Measurements from ENCODE around the gene CRISP2.
"Not testable (repeated sequence)": the region's sequence is repeated elsewhere in the genome, so short reads cannot be mapped to it uniquely, and the experiment has no call there.

DNA sequence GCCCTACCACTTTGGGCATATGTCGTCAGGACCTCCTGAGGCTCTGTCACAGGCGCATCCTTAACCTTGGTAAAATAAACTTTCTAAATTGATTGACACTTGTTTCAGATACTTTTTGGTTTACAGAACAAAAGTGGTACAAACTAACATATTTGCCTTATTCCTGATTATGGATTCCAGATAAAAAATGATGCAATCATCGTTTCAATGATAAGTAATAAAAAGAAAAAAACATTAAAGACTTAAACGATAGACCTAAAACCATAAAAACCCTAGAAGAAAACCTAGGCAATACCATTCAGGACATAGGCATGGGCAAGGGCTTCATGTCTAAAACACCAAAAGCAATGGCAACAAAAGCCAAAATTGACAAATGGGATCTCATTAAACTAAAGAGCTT, 10.6 kb upstream of the CRISP2 start:
- TF ChIP-seq, protein P1, sequence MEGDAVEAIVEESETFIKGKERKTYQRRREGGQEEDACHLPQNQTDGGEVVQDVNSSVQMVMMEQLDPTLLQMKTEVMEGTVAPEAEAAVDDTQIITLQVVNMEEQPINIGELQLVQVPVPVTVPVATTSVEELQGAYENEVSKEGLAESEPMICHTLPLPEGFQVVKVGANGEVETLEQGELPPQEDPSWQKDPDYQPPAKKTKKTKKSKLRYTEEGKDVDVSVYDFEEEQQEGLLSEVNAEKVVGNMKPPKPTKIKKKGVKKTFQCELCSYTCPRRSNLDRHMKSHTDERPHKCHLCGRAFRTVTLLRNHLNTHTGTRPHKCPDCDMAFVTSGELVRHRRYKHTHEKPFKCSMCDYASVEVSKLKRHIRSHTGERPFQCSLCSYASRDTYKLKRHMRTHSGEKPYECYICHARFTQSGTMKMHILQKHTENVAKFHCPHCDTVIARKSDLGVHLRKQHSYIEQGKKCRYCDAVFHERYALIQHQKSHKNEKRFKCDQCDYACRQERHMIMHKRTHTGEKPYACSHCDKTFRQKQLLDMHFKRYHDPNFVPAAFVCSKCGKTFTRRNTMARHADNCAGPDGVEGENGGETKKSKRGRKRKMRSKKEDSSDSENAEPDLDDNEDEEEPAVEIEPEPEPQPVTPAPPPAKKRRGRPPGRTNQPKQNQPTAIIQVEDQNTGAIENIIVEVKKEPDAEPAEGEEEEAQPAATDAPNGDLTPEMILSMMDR (IDR thresholded peaks at IDR 0.05; ENCODE audit: extremely low read depth in 1 of 2, insufficient read depth in 1 of 2, low read depth in 1 of 2, low read length in 2 of 2): not testable (repeated sequence)
- TF ChIP-seq JUN (IDR thresholded peaks at IDR 0.05; ENCODE audit: borderline replicate concordance, insufficient read depth, insufficient read length, low read depth); EZH2 (IDR thresholded peaks at IDR 0.05; ENCODE audit: borderline replicate concordance, low read depth, low read length, severe bottlenecking); POLR2AphosphoS5 (IDR thresholded peaks at IDR 0.05; ENCODE audit: insufficient read depth, low read depth, low read length); POLR2A (IDR thresholded peaks at IDR 0.05; ENCODE audit: low read depth, low read length): not testable (repeated sequence)
